Embryonic facial prominence (tissue), 1 donor: ENCODE measurements around the gene BCKDHA.
"Not testable (repeated sequence)": the region's sequence is repeated elsewhere in the genome, so short reads cannot be mapped to it uniquely, and the experiment has no call there.

Experiments
- DNase-seq: peaks from one replicate; pipeline ENCODE4 v3.0.0-alpha.2; 2016; ENCODE audit errors: extremely low spot score

BCKDHA gene

GRCh38 chr19:41443813-41444455 is 46.3 kb downstream of the BCKDHA start:
- no peak for DNase-seq

GRCh38 chr19:41445575-41445974 is 48.0 kb downstream of the BCKDHA start:
- no peak for DNase-seq

DNA sequence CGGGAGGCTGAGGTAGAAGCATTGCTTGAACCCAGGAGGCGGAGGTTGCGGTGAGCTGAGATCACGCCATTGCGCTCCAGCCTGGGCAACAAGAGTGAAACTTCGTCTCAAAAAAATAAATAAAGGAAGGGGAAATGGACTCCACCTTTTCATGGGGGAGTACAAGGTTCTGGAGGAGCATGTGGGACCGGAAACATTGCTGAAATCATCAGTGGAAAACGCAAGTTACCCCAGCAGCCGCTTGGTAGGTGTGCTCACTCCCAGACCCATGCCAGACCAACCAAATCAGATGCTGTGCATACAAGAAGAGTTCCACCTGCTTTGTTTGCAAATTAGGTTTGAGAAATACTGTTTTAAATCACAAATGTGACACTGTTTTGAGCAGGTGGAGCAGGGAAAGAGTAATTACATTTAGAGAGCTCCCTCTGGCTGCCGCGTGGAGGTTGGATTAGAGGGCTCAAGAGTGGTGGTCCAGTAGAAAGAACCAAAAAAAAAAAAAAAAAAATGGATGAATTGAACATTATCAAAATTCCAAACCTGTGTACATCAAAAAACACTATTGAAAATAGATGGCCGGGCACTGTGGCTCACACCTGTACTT is 50.2 kb downstream of the BCKDHA start:
- DNase-seq, result no peak

GRCh38 chr19:41449079-41449864 is 51.7 kb downstream of the BCKDHA start:
- DNase-seq, result no peak

- no peak for DNase-seq
These were observed 52.2 kb downstream of the BCKDHA start for GRCh38 chr19:41449865-41450178.

- no peak for DNase-seq
These were observed 55.1 kb downstream of the BCKDHA start for GRCh38 chr19:41452584-41453275.

DNA sequence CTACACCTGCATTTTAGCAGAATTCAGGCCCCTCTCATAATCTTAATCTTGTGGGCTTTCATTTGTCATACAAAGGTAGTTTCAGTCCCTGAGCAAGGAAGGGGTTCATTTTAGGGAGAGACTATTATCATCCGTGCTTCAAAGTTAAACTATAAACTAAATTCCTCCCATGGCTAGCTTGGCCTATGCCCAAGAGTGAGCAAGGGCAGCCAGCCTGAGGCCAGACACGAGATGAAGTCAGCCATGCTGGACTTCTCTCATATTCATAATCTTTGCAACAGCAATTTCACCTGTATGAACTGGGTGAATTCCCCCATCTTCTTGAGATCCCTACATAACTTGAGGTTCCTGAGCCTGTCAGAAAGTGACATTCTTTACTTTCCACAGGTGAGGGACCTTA is 58.3 kb downstream of the BCKDHA start:
- no peak for DNase-seq

DNA sequence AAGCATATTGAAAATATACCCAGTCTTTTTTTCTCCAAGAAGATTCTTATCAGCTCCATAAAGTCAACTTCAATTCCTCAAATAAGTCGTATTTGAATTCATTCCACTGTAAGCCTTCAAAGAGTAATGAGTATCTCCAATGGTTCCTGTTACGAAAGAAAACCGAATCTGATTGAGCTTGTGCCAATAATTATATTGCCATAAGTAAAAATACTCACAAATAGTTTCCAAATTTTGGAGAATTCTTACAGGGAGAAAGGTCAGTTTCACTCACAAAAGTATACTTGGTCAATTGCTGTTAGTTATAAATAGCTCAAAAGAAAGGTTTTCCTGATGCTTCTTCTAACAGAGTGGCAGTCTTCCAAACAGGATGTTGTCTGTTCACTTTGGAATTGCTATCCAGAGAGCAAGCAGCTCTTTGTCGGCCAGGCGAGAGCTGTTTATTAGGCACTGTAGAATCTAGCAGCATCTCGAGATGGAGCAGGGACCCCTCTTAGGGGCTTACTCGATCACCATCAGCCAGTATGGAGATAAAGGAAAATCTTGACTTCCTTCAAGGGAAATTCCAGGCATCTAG is 58.8 kb downstream of the BCKDHA start:
- no peak for DNase-seq

DNA sequence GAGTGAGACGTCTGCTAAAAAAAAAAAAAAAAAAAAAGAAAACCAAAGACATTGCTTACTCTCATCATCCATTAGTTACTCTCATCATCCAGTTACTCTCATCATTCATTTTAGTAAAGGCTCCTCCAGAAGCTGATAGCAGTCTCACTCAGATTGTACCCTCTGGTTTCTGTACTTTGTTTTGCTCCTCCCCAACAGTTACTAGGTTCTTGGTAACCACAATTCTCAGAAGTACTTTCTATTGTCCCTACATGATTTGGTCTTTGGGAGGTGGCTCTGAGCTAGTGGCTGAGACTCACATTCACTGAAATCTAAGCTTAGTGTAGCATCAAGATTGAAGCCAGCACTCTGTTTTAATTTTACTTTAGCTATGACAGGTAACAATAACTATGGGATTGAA is 59.6 kb downstream of the BCKDHA start:
- DNase-seq, result no peak

- DNase-seq, result no peak
These were observed 64.9 kb downstream of the BCKDHA start for GRCh38 chr19:41462497-41462896.

- DNase-seq, result not testable (repeated sequence)
These were observed 65.9 kb downstream of the BCKDHA start for GRCh38 chr19:41463257-41464256.
